GM23248 (cell line): ENCODE data around the gene LRBA. TPM values are rescaled to one million over a fixed set of nuclear protein-coding genes. Genes with fewer than 3 reads are reported as not detected.

Source experiments
- DNase-seq: peaks from one replicate; pipeline ENCODE4 v3.0.0-alpha.2; 2015
- H2AFZ ChIP-seq: fragments of 200-600 bp; sonication (generic); 2 replicates; pipeline ENCODE4 v1.6.1; 2016; ENCODE audit warnings: antibody characterized with exemption
- H3F3A ChIP-seq: fragments of 200-600 bp; sonication (generic); 2 replicates; pipeline ENCODE4 v1.6.1; 2016; ENCODE audit warnings: mild to moderate bottlenecking, antibody characterized with exemption, mixed run types; ENCODE audit not compliant: insufficient read depth
- H3K27ac ChIP-seq: fragments of 200-600 bp; sonication (generic); 2 replicates; pipeline ENCODE4 v1.5.1; 2016; ENCODE audit warnings: mild to moderate bottlenecking
- H3K27me3 ChIP-seq: fragments of 200-600 bp; sonication (generic); replicated peaks from 2 replicates; pipeline ENCODE4 v1.6.1; 2016; ENCODE audit warnings: mild to moderate bottlenecking; ENCODE audit not compliant: insufficient read depth
- H3K36me3 ChIP-seq: fragments of 200-600 bp; sonication (generic); 2 replicates; pipeline ENCODE4 v1.6.1; 2016; ENCODE audit warnings: low read depth, mild to moderate bottlenecking
- H3K4me1 ChIP-seq: fragments of 200-600 bp; sonication (generic); 2 replicates; pipeline ENCODE4 v1.6.1; 2016; ENCODE audit warnings: mild to moderate bottlenecking; ENCODE audit not compliant: insufficient read depth
- H3K4me2 ChIP-seq: fragments of 200-600 bp; sonication (generic); one replicate; pipeline ENCODE4 v1.6.1; 2016; ENCODE audit warnings: mild to moderate bottlenecking; ENCODE audit not compliant: unreplicated experiment
- H3K4me3 ChIP-seq: fragments of 200-600 bp; sonication (generic); 2 replicates; pipeline ENCODE4 v1.5.1; 2016; ENCODE audit warnings: mild to moderate bottlenecking
- H3K79me2 ChIP-seq: fragments of 200-600 bp; sonication (generic); 2 replicates; pipeline ENCODE4 v1.6.1; 2016; ENCODE audit warnings: mild to moderate bottlenecking; ENCODE audit not compliant: insufficient read depth
- H3K9ac ChIP-seq: fragments of 200-600 bp; sonication (generic); 2 replicates; pipeline ENCODE4 v1.6.1; 2016; ENCODE audit warnings: mild to moderate bottlenecking
- H3K9me2 ChIP-seq: fragments of 200-600 bp; sonication (generic); 2 replicates; pipeline ENCODE4 v1.6.1; 2016; ENCODE audit warnings: mixed run types, mild to moderate bottlenecking, moderate library complexity; ENCODE audit not compliant: insufficient read depth
- H3K9me3 ChIP-seq: fragments of 200-600 bp; sonication (generic); one replicate; pipeline ENCODE4 v1.6.1; 2017; ENCODE audit warnings: low read depth
- H4K20me1 ChIP-seq: fragments of 200-600 bp; sonication (generic); 2 replicates; pipeline ENCODE4 v1.6.0; 2016; ENCODE audit not compliant: insufficient read depth
- EZH2 ChIP-seq: fragments of 200-600 bp; sonication (generic); IDR thresholded peaks from 2 replicates; pipeline ENCODE4 v1.6.1; 2018; ENCODE audit warnings: antibody characterized with exemption, mild to moderate bottlenecking; ENCODE audit not compliant: insufficient read depth, poor library complexity, severe bottlenecking
- EZH2phosphoT487 ChIP-seq: fragments of 200-600 bp; sonication (generic); IDR thresholded peaks from 2 replicates; pipeline ENCODE4 v1.6.1; 2018; ENCODE audit warnings: antibody characterized with exemption, moderate library complexity, mild to moderate bottlenecking, low read depth; ENCODE audit not compliant: insufficient read depth
- WGBS, 2 experiments: methylation state at CpG; one replicate each; pipeline ENCODE4 v1.1.6; 2015 to 2017; ENCODE audit warnings: low lambda C conversion rate in 2 of 2, low coverage in 1 of 2; ENCODE audit errors: missing lambda C conversion rate in 2 of 2; 5-methylcytosine and 5-hydroxymethylcytosine counted together
- in situ Hi-C: fragments of 300-500 bp; cut with MboI; formaldehyde crosslinking; loops from 2 replicates; pipeline ENCODE4 v1.15.0; 2020
- polyA plus RNA-seq: library from polyadenylated mRNA; unstranded; fragments of >200 nt; fragmentation: Nextera tagmentation; extraction: Ambion mirVana; gene quantifications from 2 replicates; pipeline ENCODE4 v1.2.1, GENCODE V29; 2016
- total RNA-seq: library from RNA; depleted of rRNA; stranded (reverse); fragments of >200 nt; shearing (Covaris generic); gene quantifications from 2 replicates; pipeline ENCODE4 v1.2.3, GENCODE V29; 2014

LRBA gene
- total and polyA plus RNA-seq, 2 experiments from 2014 or later: 6.6 to 17.8 TPM

DNA sequence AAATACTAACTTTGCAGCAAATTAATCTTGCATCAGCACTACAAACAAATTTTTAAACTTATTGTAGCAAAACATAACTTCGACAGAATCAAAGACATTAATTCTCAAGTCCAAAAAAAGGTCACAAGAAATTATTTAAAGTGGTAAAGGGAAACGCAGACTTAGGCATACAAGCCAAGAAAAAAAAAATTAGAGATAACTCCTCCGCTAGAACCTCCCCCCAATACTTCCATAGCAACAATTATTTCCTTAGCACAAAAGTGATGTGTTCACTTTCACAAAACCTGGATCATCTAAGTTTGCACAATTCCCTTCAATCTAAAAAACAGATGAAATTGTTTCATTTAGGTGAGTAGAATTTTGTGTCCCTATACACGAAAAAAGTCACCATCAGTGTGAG, 1.1 kb downstream of the LRBA start:
- Histone ChIP-seq H3K27me3 (no peaks in the 10 kb centered on the region), H3K4me3 (peak overlapping the region; percentile 88), H3K4me1 (peaks cover 4% of the 10 kb centered on the region), H3K79me2 (no peaks in the 10 kb centered on the region), H3K36me3 (no peaks in the 10 kb centered on the region), H3K4me2 (peak overlapping the region; percentile 95), H2AFZ (peak overlapping the region; percentile 99), H3K9me3 (no peaks in the 10 kb centered on the region), H3K9me2 (no peaks in the 10 kb centered on the region), H3K9ac (peak overlapping the region; percentile 79), H3K27ac (no peak overlapping the region), H4K20me1 (no peaks in the 10 kb centered on the region), H3F3A (no peaks in the 10 kb centered on the region)
- 4 to 11% methylated on average over 4 of the region's 4 CpGs for WGBS, 2 experiments
- no peak for TF ChIP-seq EZH2
- no peak for TF ChIP-seq EZH2phosphoT487
- in situ Hi-C loops: no loop called here
- peak; percentile 10 for DNase-seq

DNA sequence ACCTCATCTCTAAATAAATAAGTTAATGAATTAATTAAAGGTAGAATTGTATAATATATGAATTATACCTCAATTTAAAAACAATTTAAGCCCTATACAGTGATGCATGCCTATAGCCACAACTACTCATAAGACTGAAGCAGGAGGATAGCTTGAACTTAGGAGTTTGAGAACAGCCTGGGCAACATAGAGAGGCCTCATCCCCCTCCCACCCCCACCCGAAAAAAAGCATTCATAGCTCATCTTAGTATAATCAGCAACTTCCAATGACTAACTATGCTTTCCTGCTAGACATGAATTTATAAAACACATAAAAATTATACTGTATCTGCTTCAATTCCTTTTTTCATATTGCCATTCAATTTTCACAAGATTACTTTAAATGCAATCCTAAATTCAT, 1.6 kb downstream of the LRBA start:
- DNase-seq: peak; percentile 6
- H4K20me1 ChIP-seq: no peaks in the 10 kb centered on the region
- no peak overlapping the region for H3K9ac ChIP-seq
- no peaks in the 10 kb centered on the region for H3K27me3 ChIP-seq
- no peaks in the 10 kb centered on the region for H3F3A ChIP-seq
- H3K4me3 ChIP-seq: 0 out of 2 replicates have a peak overlapping the region, but pooled peaks have one; percentile 88
- TF ChIP-seq EZH2 (no peak), EZH2phosphoT487 (no peak)
- H3K36me3 ChIP-seq: no peaks in the 10 kb centered on the region
- no peak overlapping the region for H3K27ac ChIP-seq
- peak overlapping the region; percentile 95 for H3K4me2 ChIP-seq
- peaks cover 4% of the 10 kb centered on the region for H3K4me1 ChIP-seq
- no peaks in the 10 kb centered on the region for H3K9me2 ChIP-seq
- in situ Hi-C loops: no loop called here
- H3K79me2 ChIP-seq: no peaks in the 10 kb centered on the region
- peak overlapping the region; percentile 99 for H2AFZ ChIP-seq
- H3K9me3 ChIP-seq: no peaks in the 10 kb centered on the region
- WGBS, 2 experiments: 29 to 62% methylated on average over 1 of the region's 1 CpG

DNA sequence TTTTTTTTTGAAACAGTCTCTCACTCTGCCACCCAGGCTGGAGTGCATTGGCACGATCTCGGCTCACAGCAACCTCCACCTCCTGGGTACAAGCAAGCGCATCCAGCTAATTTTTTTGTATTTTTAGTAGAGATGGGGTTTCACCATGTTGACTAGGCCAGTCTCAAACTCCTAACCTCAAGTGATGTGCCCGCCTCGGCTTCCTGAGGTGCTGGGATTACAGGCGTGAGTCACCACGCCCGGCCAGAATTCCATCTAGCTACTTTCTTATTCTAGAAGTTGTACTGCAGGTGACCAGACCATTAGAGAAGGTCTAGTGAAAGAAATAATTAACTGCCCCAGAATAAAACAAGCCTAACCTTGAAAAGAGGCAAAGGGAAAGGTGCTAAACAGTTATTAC, 2.3 kb downstream of the LRBA start:
- DNase-seq: no peak
- Histone ChIP-seq H3K9me2 (no peaks in the 10 kb centered on the region), H3K9ac (no peak overlapping the region), H4K20me1 (no peaks in the 10 kb centered on the region), H3K27me3 (no peaks in the 10 kb centered on the region), H2AFZ (no peak overlapping the region), H3K4me2 (no peak overlapping the region), H3K4me3 (no peak overlapping the region), H3K27ac (no peak overlapping the region), H3K4me1 (peaks cover 4% of the 10 kb centered on the region), H3F3A (no peaks in the 10 kb centered on the region), H3K79me2 (no peaks in the 10 kb centered on the region), H3K9me3 (no peaks in the 10 kb centered on the region), H3K36me3 (no peaks in the 10 kb centered on the region)
- WGBS, 2 experiments: 96 to 99% methylated on average over 8 of the region's 8 CpGs
- in situ Hi-C loops: no loop called here
- no peak for TF ChIP-seq EZH2
- TF ChIP-seq EZH2phosphoT487: no peak

DNA sequence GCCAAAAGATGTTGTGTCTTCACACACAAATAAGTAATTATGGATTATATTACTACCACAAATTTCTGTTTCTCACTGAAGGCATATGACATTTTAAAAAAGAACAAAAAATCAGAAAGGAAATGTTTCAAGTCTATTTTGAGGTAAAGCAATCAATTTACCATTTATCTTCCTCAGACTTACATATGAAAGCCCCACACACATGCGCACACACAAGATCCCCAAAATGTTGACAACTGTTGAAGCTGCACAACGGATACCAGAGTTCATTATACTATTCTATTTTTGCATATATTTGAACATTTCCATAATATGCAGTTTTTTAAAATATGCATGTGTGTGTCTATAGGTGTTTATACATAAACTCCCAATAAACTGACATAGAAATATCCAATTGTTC, 2.7 kb downstream of the LRBA start:
- no peak overlapping the region for H3K9ac ChIP-seq
- H3K4me2 ChIP-seq: no peak overlapping the region
- no peak overlapping the region for H2AFZ ChIP-seq
- peaks cover 4% of the 10 kb centered on the region for H3K4me1 ChIP-seq
- H3K4me3 ChIP-seq: no peak overlapping the region
- TF ChIP-seq EZH2phosphoT487 (no peak), EZH2 (no peak)
- 90 to 100% methylated on average over 2 of the region's 2 CpGs for WGBS, 2 experiments
- no peaks in the 10 kb centered on the region for H3K36me3 ChIP-seq
- DNase-seq: no peak
- H3K27me3 ChIP-seq: no peaks in the 10 kb centered on the region
- no peaks in the 10 kb centered on the region for H3K79me2 ChIP-seq
- H4K20me1 ChIP-seq: no peaks in the 10 kb centered on the region
- no peak overlapping the region for H3K27ac ChIP-seq
- H3K9me2 ChIP-seq: no peaks in the 10 kb centered on the region
- H3F3A ChIP-seq: no peaks in the 10 kb centered on the region
- no peaks in the 10 kb centered on the region for H3K9me3 ChIP-seq
- in situ Hi-C loops: no loop called here

DNA sequence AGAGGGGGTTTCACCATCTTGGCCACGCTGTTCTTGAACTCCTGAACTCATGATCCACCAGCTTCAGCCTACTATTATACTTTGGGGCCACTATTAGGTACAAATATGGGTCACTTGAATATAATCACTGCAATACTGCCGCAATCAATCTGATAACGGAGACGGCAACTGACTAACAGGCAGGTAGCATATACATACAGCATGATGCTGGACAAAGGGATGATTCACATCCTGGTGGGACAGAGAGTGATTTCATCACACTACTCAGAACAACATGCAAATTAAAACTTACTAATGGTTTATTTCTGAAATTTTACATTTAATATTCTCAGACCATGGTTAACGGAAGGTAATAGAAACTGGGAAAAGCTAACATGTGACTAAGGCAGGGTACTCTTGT, 10.9 kb downstream of the LRBA start:
- Histone ChIP-seq H3K27me3 (no peaks in the 10 kb centered on the region), H3K79me2 (no peaks in the 10 kb centered on the region), H3K27ac (no peak overlapping the region), H3K9me2 (no peaks in the 10 kb centered on the region), H3K4me3 (no peak overlapping the region), H3K4me2 (no peak overlapping the region), H3K9ac (no peak overlapping the region), H3K4me1 (no peaks in the 10 kb centered on the region), H2AFZ (no peak overlapping the region), H3F3A (no peaks in the 10 kb centered on the region), H3K36me3 (no peaks in the 10 kb centered on the region), H3K9me3 (no peaks in the 10 kb centered on the region), H4K20me1 (no peaks in the 10 kb centered on the region)
- DNase-seq: peak; percentile 41
- no peak for TF ChIP-seq EZH2phosphoT487
- no peak for TF ChIP-seq EZH2
- 85 to 88% methylated on average over 5 of the region's 5 CpGs for WGBS, 2 experiments
- in situ Hi-C loops: no loop called here
